HG03139 (cell line): Measurements from ENCODE around the gene IRF2BP2.

Experiments used
- ATAC-seq: cut with Tn5 transposase; IDR thresholded peaks from one replicate; pipeline ENCODE4 v1.9.1; 2021; ENCODE audit not compliant: unreplicated experiment

The IRF2BP2 gene

GRCh38 chr1:234559902-234560676, 49.9 kb downstream of the IRF2BP2 start:
- ATAC-seq: no peak

GRCh38 chr1:234559152-234559901, 50.7 kb downstream of the IRF2BP2 start:
- ATAC-seq: no peak

GRCh38 chr1:234558330-234558836, 51.6 kb downstream of the IRF2BP2 start:
- ATAC-seq: no peak

- ATAC-seq: no peak
Measured at GRCh38 chr1:234556245-234556943, 53.6 kb downstream of the IRF2BP2 start.

GRCh38 chr1:234555390-234556024, 54.5 kb downstream of the IRF2BP2 start:
- no peak for ATAC-seq

- no peak for ATAC-seq
Measured at GRCh38 chr1:234554698-234555311, 55.2 kb downstream of the IRF2BP2 start.
